Measurements from ENCODE around the gene BIRC2.

DNA sequence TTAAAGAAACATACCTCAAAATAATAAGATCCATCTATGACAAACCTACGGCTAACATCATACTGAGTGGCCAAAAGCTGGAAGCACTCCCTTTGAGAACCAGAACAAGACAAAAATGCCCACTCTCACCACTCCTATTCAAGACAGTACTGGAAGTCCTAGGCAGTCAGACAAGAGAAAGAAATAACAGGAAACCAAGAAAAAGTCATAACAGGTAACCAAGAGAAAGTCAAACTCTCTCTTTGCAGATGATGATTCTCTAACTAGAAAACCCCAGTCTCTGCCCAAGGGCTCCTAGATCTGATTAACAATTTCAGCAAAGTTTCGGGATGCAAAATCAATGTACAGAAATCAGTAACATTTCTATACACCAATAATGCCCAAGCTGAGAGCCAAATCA, 70.0 kb downstream of the BIRC2 start:
- no peak for TF ChIP-seq EZH2 (IDR thresholded peaks at IDR 0.05; ENCODE audit: insufficient read depth, poor library complexity, severe bottlenecking)
- TF ChIP-seq EZH2phosphoT487 (IDR thresholded peaks at IDR 0.05; ENCODE audit: insufficient read depth, low read depth): no peak
